HG03460 (cell line): Measurements from ENCODE around the gene IGDCC3.

ENCODE experiments used
- ATAC-seq: cut with Tn5 transposase; IDR thresholded peaks from one replicate; pipeline ENCODE4 v1.9.1; 2021; ENCODE audit not compliant: unreplicated experiment

Gene IGDCC3

DNA sequence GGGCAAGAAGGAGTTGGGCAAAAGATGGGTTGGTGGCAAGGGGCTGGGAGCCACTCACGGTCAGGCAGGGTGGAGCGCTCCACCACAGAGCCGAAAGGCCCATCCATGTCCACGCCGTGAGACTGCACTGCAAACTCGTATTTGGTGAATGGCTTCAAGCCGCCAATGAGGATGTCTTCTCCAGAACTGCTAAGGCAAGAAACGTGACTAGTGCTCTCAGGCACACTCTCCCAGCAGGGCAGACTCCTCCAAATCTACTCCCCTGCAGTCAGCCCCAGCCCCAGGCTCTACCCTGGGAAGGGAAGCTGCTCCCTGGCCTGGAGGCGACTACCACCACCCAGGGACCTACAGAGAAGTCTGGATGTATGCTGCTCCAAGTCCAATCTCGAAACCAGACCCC is 11.4 kb upstream of the IGDCC3 start:
- ATAC-seq: no peak

DNA sequence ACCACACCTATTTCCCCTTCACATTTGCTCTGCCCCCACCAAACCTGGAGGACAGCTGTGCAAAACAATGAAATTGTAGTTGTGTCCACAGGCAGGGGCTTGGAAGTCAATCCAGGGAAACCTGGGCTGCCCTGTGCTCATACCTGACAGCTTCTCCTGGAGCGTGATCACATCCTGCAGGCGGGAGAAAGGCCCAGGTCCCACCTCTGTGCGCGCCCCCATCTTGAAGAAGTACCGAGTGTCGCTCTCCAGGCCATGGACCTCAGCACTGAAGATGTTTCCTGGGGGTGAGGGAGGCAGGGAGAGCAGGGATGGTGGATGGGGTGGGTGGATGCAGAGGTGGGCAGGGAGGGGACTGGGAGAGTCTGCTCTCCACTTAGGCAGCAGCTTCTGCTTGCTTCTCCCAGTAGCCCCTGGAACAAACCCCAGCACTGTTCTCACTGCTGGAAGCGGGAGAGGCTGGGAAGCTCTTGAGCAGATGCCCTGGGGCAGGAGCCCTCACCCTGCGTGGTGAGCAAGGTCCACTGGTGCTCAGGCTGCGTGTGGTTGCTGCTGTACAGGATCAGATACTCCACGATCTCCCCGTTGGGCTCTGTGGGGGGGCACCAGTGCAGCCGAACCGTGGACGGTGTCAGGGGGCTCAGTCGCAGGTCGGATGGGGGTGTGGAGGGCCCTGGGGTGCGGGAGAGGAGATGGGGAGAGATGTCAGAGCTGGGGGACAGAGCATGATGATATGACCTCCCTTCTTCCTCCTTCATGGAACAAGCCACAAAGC is 10.7 kb upstream of the IGDCC3 start:
- ATAC-seq: no peak

DNA sequence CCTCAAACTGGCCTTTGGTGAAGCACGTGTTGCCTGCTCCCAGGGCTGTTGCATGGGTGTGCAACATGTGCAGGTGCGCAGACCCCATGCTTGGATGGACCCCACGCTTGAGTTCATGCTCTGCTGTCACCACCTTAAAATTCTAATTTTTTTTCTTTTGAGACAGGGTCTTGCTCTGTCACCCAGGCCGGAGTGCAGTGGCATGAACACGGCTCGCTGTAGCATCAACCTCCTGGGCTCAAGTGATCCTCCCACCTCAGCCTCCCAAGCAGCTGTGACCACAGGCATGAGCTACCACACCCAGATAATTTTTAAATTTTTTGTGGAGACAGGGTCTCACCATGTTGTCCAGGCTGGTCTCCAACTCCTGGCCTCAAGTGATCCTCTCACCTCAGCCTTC is 9.1 kb upstream of the IGDCC3 start:
- ATAC-seq: no peak

- ATAC-seq: no peak
These were observed 8.6 kb upstream of the IGDCC3 start for GRCh38 chr15:65386376-65386775.

DNA sequence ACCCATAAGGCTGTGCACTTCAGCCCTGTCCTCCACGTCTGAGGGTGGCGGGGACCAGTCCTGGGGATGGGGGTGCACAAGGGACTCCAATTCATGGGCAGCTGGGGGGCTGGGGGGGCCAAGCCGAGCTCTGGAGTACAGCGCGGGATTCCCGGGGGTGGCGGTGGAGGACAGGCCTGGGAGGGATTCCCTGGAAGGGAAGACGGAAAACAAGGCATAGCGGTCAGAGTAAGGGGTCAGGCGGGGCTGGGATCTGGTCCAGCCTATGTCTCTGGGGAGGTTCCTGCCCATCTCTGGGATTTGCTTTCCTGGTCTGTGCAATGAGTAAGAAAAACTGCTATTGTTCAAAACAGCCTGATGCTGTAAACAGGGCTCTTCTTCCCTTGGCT is 8.1 kb upstream of the IGDCC3 start:
- ATAC-seq: no peak

DNA sequence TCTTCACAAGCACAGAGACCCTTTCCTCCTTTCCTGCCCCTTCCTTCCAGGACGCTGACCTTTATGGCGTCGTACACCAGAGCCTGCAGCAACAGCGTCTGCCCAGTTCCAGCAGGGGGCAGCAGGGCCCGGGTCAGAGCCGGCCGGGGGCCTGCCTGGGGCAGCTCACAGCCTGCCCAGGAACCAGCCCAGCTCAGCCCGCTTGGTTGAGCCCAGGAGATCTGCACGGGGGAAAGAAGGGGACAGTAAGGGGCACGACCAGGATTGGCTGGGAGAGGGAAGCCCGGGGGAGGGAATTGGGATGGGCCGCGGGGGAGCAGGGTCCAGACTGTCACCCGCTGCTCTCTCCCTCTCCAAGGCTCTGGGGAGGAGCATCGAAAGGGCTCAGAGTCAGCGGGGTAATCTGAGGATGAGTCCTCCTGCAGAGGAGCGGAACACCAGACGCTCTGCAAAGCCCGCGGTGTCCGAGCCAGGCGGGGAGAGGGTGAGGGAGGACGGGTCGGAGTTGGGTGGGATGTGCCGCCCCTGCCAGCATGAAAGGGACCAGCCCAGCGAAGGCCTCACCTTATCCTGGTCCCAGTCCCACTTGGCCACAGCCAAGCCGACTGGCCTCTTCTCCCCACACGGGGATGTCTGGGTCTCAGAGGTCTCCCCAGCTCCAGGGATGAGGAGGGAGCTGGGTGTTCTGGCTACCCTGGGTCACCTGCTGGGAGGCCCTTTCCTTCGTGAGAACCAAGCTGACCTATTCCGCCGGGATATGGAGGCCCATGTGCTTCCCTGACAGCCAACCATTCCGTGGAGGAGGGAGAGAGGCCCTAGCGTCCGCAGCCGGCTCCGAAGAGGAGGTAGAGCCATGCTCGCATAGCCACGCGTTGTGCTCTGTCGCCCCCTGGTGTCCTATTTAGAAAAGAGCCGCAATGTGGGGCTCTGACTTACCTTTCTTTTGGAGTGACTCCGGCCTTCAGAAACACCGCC is 7.4 kb upstream of the IGDCC3 start:
- no peak for ATAC-seq

DNA sequence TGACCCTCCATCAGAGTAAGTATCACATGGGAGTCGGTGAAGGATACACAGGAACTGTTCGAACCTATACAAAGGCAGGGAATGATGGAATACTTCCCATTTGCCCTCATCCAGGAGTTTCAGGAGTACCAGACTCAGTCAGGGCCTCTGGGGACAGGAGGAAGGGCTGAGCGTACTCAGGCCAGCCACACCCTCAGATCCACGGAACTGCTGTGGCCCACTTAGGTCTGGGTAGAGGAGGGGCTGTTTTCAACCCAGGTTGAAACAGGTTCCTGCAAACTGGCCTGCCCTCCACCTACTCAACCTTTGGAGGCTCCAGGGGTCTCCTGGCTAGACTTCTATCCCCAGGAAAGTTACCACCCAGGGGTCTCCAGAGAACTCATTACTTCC is 6.7 kb upstream of the IGDCC3 start:
- no peak for ATAC-seq

- no peak for ATAC-seq
These were observed 6.2 kb upstream of the IGDCC3 start for GRCh38 chr15:65383991-65384390.

GRCh38 chr15:65383456-65383855 is 5.7 kb upstream of the IGDCC3 start:
- no peak for ATAC-seq

DNA sequence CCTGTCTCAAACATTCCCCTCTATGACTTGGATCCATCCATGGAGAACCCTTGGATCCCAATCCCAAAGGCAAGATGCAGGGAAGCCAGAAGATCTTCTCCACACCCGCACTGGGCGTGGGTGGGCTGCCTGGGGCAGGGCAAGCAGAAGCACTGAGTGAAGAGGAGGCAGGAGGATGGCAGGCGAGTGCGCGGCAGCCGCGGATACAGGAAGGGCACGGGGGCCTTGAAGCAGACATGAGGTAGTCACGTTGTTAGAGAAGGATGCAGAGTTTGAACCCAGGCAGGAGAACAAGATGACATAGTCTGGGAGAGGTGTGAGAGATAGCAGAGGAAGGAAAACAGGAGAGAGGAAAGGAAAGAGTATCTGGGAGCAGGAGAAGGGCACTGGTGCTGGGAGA is 5.1 kb upstream of the IGDCC3 start:
- ATAC-seq: no peak

DNA sequence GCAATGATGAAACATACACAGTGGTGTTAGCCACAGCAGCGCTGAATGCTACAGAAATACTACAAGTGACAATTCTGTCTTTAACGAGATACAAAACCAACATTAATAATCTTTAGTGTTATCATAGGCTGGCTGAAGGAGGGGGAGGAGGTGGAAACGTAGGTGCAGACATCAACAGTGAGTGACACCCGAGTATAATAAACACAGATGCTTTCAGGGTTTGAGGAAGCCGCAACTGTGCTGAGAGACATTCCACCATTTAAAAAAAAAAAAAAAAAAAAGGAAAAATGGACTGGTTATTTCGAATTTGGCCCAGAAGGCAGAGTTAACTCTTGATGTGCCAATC is 4.3 kb upstream of the IGDCC3 start:
- ATAC-seq: no peak

DNA sequence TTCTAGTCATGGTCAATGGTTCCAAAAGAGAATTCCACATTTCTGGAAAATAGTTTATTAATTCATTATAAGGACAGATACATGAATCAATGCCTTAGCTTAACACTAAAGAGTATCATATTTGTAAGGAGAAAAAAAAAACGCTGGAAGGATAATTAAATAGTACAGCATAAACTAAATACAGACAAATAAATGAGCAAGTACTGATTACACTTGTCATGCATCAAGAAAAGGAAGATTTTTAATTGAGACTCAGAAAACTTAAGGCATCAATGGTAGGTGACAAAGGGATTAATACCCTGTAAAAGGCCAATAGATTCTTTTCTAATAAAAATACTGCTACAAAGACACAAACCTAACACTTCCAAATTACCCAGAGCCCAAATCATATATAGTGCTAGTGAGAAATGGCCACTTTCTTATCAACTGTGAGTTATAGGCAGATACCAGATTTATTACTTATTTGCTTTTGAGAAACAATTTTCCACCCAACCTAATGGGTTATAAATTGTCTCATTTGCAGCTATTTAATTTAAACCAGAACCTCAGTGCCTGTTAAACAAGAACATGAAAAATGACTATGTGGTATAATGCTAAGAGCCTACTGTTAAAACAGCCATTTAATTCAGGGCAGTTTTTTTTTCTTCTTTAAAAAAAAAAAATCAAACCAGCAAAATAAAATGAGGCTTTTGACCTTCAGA is 3.8 kb upstream of the IGDCC3 start:
- no peak for ATAC-seq

GRCh38 chr15:65379986-65380385 is 2.2 kb upstream of the IGDCC3 start:
- no peak for ATAC-seq

DNA sequence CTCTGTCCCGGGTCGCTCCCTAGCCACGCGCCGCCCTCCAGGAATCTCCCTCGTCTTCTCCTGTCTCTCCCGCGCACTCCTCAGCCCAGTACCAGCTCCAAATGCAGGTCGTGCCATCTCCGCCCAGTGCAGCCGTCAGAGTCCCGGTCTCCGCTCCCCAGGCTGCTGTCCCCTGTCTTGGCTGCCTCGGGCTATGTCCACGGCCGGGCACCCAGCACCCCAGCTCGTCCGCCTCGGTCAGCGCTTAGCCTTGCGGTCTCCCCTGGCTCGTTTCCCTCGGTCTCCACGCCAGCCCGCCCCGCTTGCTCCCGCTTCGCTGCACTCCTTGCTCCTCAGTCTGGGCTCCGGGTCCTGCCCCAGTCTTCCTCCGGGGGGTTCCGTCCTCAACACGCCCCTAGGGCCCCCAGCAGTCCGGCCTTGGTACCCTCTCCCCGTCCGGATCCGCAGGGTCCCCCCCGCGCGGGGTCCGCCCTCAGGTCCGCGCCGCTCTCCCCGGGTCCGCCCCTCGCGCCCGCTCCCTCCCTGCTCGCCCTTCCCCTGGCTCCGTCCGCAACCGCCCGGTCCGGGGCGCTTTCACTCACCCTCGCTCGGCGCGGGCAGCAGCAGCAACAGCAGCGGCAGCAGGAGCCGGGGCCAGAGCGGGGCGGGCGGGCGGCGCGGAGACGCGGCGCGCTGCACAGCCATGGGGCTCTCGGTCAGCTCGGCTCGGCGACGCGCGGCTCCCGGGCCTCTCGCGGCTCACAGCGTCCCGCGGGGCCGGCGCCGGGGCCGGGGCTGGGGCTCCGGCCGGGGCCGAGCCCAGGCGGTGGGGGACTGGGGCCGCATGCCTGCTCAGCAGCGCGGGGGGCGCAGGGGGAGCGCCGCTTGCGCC is 462 bp downstream of the IGDCC3 start:
- no peak for ATAC-seq

DNA sequence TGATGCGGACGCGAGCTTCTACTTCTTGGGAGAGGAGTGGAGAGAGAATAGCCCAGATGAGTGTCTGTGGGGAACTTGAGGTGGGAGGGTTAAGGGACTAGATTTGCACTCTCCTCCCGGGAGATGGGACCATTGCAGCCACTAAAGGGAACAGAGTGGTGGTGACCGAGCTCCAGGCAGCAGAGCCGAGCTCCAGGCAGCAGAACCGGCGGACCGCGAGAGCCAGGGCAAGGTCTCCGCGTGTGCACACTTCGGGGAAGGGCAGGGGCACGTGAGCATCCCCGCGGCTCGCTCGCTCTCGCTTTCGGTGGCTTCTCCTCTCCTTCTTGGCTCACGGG is 1.1 kb downstream of the IGDCC3 start:
- no peak for ATAC-seq

GRCh38 chr15:65375871-65376607 is 1.8 kb downstream of the IGDCC3 start:
- ATAC-seq: no peak

- no peak for ATAC-seq
These were observed 2.9 kb downstream of the IGDCC3 start for GRCh38 chr15:65374821-65375401.

DNA sequence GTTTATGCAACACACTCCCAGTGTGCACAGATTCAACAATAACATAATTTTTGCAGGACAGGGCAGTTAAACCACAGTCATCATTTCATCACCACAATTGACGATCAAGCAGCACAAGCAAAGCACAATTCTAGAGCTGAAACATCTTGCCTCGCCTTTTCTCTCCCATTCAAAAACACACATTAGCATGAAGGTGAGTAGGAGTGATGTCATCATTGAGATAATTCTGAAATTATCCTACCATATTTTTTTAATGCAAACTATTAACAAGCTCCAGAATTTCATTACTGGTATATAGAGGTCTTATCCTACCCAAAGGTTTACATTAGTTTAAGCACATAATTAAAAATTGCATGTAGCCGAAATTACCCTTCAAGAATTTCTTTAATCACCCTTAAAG is 3.5 kb downstream of the IGDCC3 start:
- no peak for ATAC-seq

DNA sequence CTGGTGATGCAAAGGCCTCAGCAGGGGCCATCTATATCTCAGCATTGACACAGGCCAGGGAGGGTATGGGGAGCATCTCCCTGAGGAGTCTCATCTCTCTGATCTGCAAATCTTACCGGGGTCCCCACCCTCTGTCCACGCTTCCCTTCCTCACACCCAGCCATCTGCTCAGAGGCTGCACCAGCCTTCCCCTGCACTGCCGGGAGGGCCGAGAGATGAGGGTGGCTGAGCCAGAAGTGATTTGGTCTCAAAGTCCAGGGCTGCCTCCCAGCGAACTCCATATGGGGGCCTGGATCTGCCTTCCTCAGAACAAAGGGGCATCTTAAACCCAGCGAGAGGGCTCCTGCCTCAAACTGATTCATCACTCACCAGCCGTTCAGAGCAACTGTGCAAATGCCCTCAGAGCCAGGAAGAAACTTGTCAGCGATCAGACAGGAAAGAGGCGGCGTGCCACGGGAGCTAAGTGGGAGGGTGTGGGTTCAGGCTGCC is 4.6 kb downstream of the IGDCC3 start:
- no peak for ATAC-seq

GRCh38 chr15:65372787-65373067 is 5.1 kb downstream of the IGDCC3 start:
- no peak for ATAC-seq
